Upper lobe of right lung (tissue), 1 donor: ENCODE results near the gene NLE1. TPM values are rescaled to one million over a fixed set of nuclear protein-coding genes. Genes with fewer than 3 reads are reported as not detected.

ENCODE experiments used
- ATAC-seq: fragments of 200-7000 bp; cut with Tn5 transposase; one replicate; pipeline ENCODE4 v1.9.1; 2020; ENCODE audit warnings: mild to moderate bottlenecking, moderate library complexity
- DNase-seq: peaks from one replicate; pipeline ENCODE4 v3.0.0-alpha.2; 2020
- H3K27ac ChIP-seq: fragments of 200-600 bp; one replicate; pipeline ENCODE4 v1.8.0; 2022
- H3K27me3 ChIP-seq: fragments of 200-600 bp; one replicate; pipeline ENCODE4 v1.8.0; 2022; ENCODE audit warnings: mild to moderate bottlenecking
- H3K36me3 ChIP-seq: fragments of 200-600 bp; one replicate; pipeline ENCODE4 v1.8.0; 2022
- H3K4me1 ChIP-seq: fragments of 200-600 bp; one replicate; pipeline ENCODE4 v1.8.0; 2022
- H3K4me3 ChIP-seq: fragments of 200-600 bp; one replicate; pipeline ENCODE4 v1.8.0; 2022; ENCODE audit warnings: mild to moderate bottlenecking
- H3K9me3 ChIP-seq: fragments of 200-600 bp; one replicate; pipeline ENCODE4 v1.8.0; 2022
- intact Hi-C: fragments of 100-400 bp; cut with DNase I; formaldehyde crosslinking; loops from one replicate; pipeline ENCODE4 v1.11.0; 2022
- total RNA-seq: library from RNA; stranded (reverse); fragmentation: NEBNext Ultra II Directional; extraction: Animal tissue kit (Norgen Biotek cat#: 25700); gene quantifications from one replicate; pipeline ENCODE4 v1.2.1, GENCODE V29; 2021
- TF ChIP-seq, protein P1 (sequence below): fragments of 200-600 bp; IDR thresholded peaks from one replicate; pipeline ENCODE4 v1.8.0; 2022; ENCODE audit warnings: antibody characterized with exemption
- donor health status: DM: no; HTN: yes; CAD: no; lungs with severe emphysema.

NLE1 gene
- total RNA-seq, 1 donor from 2014 or later = 10.1 TPM

DNA sequence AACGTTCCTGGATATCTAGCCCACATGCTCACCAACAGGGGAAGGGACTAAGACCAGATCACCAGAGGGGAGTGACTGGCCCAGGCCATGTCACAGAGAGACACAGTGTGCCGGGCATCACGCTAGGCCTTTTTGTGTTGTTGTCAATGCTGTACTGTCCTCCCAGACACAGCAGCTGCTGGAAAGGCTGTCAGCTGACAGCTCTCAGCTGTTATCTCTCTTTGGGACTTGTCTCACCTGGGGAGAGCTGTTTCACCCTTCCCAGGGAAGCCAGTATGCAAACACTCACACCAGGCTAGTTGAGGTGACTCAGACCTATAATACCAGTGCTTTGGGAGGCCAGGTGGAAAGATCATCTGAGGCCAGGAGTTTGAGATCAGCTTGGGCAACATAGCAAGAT, 24.9 kb upstream of the NLE1 start:
- Histone ChIP-seq H3K4me1 (peaks cover 5% of the 10 kb centered on the region), H3K27me3 (no peaks in the 10 kb centered on the region), H3K4me3 (no peak overlapping the region), H3K36me3 (no peaks in the 10 kb centered on the region), H3K9me3 (no peaks in the 10 kb centered on the region), H3K27ac (no peak overlapping the region)
- DNase-seq (no peak), ATAC-seq (no peak)
- TF ChIP-seq, protein P1, sequence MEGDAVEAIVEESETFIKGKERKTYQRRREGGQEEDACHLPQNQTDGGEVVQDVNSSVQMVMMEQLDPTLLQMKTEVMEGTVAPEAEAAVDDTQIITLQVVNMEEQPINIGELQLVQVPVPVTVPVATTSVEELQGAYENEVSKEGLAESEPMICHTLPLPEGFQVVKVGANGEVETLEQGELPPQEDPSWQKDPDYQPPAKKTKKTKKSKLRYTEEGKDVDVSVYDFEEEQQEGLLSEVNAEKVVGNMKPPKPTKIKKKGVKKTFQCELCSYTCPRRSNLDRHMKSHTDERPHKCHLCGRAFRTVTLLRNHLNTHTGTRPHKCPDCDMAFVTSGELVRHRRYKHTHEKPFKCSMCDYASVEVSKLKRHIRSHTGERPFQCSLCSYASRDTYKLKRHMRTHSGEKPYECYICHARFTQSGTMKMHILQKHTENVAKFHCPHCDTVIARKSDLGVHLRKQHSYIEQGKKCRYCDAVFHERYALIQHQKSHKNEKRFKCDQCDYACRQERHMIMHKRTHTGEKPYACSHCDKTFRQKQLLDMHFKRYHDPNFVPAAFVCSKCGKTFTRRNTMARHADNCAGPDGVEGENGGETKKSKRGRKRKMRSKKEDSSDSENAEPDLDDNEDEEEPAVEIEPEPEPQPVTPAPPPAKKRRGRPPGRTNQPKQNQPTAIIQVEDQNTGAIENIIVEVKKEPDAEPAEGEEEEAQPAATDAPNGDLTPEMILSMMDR = no peak
- intact Hi-C loops = no loop called here

DNA sequence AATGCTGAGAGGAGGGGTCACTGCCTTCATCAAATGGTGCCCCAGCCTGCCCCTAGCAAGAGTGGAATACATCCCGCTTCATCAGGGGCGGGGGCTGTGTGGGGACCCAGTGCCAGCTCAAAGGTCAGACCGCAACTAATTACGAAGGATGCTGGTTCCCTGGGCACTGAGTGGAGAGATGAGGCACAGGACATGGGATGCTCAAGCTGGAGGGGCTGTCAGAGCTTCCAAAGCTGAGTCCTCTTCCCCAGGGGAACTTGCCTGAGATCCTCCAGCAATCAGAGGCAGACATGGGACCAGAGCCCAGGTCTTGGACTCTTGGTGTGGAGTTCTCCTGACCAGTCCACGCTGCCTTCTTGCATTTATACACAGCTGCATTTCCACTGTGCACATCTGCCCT, 24.4 kb upstream of the NLE1 start:
- TF ChIP-seq, protein P1 = no peak
- Histone ChIP-seq H3K36me3 (no peaks in the 10 kb centered on the region), H3K9me3 (no peaks in the 10 kb centered on the region), H3K27ac (no peak overlapping the region), H3K4me3 (no peak overlapping the region), H3K27me3 (no peaks in the 10 kb centered on the region), H3K4me1 (no peaks in the 10 kb centered on the region)
- intact Hi-C loops = no loop called here
- DNase-seq = peak; percentile 15
- ATAC-seq = no peak

DNA sequence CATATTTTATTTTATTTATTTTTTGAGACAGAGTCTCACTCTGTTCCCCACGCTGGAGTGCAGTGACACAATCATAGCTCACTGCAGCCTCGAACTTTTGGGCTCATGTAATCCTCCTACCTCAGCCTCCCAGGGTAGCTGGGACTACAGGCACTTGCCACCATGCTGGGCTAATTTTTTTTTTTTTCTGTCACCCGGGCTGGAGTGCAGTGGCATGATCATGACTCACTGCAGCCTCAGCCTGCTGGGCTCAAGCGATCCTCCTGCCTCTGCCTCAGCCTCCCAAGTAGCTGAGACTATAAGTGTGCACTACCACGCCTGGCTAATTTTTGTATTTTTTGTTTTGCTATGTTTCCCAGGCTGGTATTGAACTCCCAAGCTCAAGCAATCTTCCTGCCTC, 22.6 kb upstream of the NLE1 start:
- peak; percentile 22 for DNase-seq
- no peaks in the 10 kb centered on the region for H3K4me1 ChIP-seq
- H3K27me3 ChIP-seq = no peaks in the 10 kb centered on the region
- TF ChIP-seq, protein P1 = no peak
- H3K4me3 ChIP-seq = no peak overlapping the region
- intact Hi-C loops = no loop called here
- no peak for ATAC-seq
- H3K9me3 ChIP-seq = no peaks in the 10 kb centered on the region
- no peak overlapping the region for H3K27ac ChIP-seq
- no peaks in the 10 kb centered on the region for H3K36me3 ChIP-seq

DNA sequence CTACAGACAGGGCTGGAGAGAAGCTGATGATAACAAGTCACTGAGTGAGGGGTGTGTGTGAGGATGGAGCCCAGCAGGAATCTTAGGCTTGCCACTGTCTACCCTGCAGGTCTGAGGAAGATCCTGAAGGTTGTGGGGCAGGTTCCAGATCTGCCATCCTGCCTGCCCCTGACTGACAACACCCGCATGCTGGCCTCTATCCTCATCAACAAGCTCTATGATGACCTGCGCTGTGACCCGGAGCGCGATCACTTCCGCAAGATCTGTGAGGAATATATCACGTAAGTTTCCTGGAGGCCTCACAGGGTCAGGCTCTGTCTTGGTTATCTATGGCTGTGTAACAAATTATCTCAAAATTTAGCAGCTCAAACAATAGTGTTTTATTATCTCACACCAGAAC, 21.8 kb upstream of the NLE1 start:
- intact Hi-C loops = no loop called here
- TF ChIP-seq, protein P1 = no peak
- no peaks in the 10 kb centered on the region for H3K4me1 ChIP-seq
- no peak overlapping the region for H3K4me3 ChIP-seq
- ATAC-seq (no peak), DNase-seq (peak; percentile 21)
- no peaks in the 10 kb centered on the region for H3K9me3 ChIP-seq
- no peak overlapping the region for H3K27ac ChIP-seq
- no peaks in the 10 kb centered on the region for H3K27me3 ChIP-seq
- no peaks in the 10 kb centered on the region for H3K36me3 ChIP-seq

DNA sequence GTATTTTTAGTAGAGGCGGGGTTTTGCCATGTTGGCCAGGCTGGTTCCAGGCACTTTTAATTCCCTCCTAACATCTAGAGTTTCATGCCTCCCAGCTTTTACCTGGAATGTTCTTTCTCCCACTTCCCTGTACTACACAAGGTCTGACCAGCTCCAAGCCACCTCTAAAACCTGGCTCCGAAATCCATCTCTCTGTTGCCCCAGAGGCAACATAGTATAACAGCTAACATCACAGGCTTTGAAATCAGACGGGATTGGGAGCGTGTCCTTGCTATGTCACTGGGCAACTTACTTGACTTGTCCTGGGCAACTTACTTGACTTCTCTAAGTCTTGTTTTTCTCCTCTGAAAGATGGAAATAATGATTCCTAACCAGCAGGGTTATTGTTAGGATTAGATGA, 20.7 kb upstream of the NLE1 start:
- Histone ChIP-seq H3K27ac (no peak overlapping the region), H3K4me3 (no peak overlapping the region), H3K9me3 (no peaks in the 10 kb centered on the region), H3K27me3 (no peaks in the 10 kb centered on the region), H3K36me3 (no peaks in the 10 kb centered on the region), H3K4me1 (no peaks in the 10 kb centered on the region)
- DNase-seq = no peak
- TF ChIP-seq, protein P1 = no peak
- no peak for ATAC-seq
- intact Hi-C loops = no loop called here

DNA sequence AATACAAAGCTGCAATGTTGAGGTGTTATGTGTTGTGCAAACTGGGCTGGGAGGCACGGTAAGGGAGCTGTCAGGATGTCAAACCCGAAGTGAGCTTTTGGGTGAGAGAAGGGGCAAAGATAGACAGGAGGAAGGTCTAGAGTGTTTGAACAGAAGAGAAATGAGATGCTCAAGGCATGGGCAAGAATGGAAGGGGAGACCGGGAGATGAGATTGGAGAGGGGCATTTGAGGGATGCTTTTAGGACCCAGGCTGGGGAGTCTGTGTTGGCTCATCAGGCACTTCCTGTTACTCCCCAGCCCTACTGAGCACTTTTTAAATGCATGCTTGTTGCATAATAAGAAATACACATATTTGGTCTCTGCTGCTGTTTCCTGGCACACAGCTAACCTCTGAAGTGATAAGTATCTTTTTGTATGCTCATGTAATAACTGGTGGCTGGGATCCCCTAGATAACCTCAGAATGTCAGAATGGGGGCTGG, 19.2 kb upstream of the NLE1 start:
- no peak overlapping the region for H3K4me3 ChIP-seq
- H3K27ac ChIP-seq = no peak overlapping the region
- H3K9me3 ChIP-seq = no peaks in the 10 kb centered on the region
- H3K36me3 ChIP-seq = no peaks in the 10 kb centered on the region
- no peaks in the 10 kb centered on the region for H3K27me3 ChIP-seq
- TF ChIP-seq, protein P1 = no peak
- ATAC-seq (peak; percentile 56), DNase-seq (no peak)
- intact Hi-C loops = no loop called here
- H3K4me1 ChIP-seq = no peaks in the 10 kb centered on the region
